DOHH2 (cell line): ENCODE data around the gene MET.

Experiments used
- H3F3A ChIP-seq: fragments of 200-600 bp; sonication (generic), shearing (Covaris generic); 2 replicates; pipeline ENCODE4 v1.6.0; 2016; ENCODE audit warnings: antibody characterized with exemption, mild to moderate bottlenecking; ENCODE audit not compliant: control insufficient read depth, insufficient read depth
- H3K27ac ChIP-seq: fragments of 200-600 bp; sonication (generic); 2 replicates; pipeline ENCODE4 v1.5.1; 2014; ENCODE audit warnings: low read depth, mild to moderate bottlenecking, low read length, moderate library complexity
- H3K27me3 ChIP-seq: fragments of 200-600 bp; sonication (generic); 2 replicates; pipeline ENCODE4 v1.6.1; 2014; ENCODE audit warnings: mild to moderate bottlenecking, low read length, mixed read lengths; ENCODE audit not compliant: control insufficient read depth
- H3K36me3 ChIP-seq: fragments of 200-600 bp; sonication (generic); 2 replicates; pipeline ENCODE4 v1.6.1; 2014; ENCODE audit warnings: mild to moderate bottlenecking, low read length, moderate library complexity, mixed read lengths; ENCODE audit not compliant: control insufficient read depth
- H3K4me1 ChIP-seq: fragments of 200-600 bp; sonication (generic); 2 replicates; pipeline ENCODE4 v1.6.1; 2014; ENCODE audit warnings: mild to moderate bottlenecking, low read length, mixed read lengths; ENCODE audit not compliant: control insufficient read depth
- H3K4me2 ChIP-seq: fragments of 200-600 bp; sonication (generic); 2 replicates; pipeline ENCODE4 v1.6.0; 2014; ENCODE audit warnings: mild to moderate bottlenecking, low read length, moderate library complexity
- H3K4me3 ChIP-seq: fragments of 200-600 bp; sonication (generic); 2 replicates; pipeline ENCODE4 v1.5.1; 2014; ENCODE audit warnings: mild to moderate bottlenecking, low read length, mixed read lengths
- H3K79me2 ChIP-seq: fragments of 200-600 bp; sonication (generic); 2 replicates; pipeline ENCODE4 v1.6.1; 2014; ENCODE audit warnings: mild to moderate bottlenecking, low read length, mixed read lengths; ENCODE audit not compliant: control insufficient read depth
- H3K9me2 ChIP-seq: fragments of 200-600 bp; sonication (generic); replicated peaks from 2 replicates; pipeline ENCODE4 v1.6.1; 2014; ENCODE audit warnings: mild to moderate bottlenecking, low read length, mixed read lengths; ENCODE audit not compliant: control insufficient read depth
- H3K9me3 ChIP-seq: fragments of 200-600 bp; sonication (generic); 2 replicates; pipeline ENCODE4 v1.6.1; 2014; ENCODE audit warnings: antibody characterized with exemption, low read length, mixed read lengths; ENCODE audit not compliant: control insufficient read depth, insufficient read depth
- H4K20me1 ChIP-seq: fragments of 200-600 bp; sonication (generic); 2 replicates; pipeline ENCODE4 v1.6.0; 2014; ENCODE audit warnings: low read depth, mild to moderate bottlenecking, antibody characterized with exemption, low read length, moderate library complexity; ENCODE audit not compliant: control insufficient read depth, insufficient read depth
- EZH2phosphoT487 ChIP-seq: fragments of 200-600 bp; sonication (generic); IDR thresholded peaks from 2 replicates; pipeline ENCODE4 v1.6.1; 2017; ENCODE audit warnings: borderline replicate concordance, mild to moderate bottlenecking, antibody characterized with exemption, low read length, moderate library complexity, mixed read lengths
- TF ChIP-seq, protein P1 (sequence below): fragments of 200-600 bp; sonication (generic); IDR thresholded peaks from one replicate; pipeline ENCODE4 v1.5.1; 2014; ENCODE audit warnings: antibody characterized with exemption, mild to moderate bottlenecking, low read depth, low read length; ENCODE audit not compliant: poor library complexity, severe bottlenecking

The MET gene

DNA sequence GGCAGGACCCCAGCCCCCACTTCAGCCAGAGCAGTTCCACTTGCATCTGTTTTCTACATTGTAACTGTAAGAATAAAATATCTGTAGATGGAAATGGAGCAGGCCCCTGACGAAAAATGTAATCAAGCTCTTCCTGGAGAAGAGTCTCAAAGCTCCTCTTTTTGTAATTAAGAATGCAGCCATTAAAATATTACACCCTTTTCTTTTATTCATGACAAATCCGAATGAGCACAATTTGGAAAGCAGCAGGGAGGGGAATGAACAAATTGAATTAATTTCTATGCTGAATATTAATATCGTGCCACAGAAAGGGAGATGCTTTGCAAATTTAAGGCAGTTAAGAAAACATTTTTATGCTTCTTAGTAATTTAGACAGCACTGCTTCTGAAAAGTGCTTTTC lies 165.6 kb downstream of the MET start:
- H3K79me2 ChIP-seq, result no peaks in the 10 kb centered on the region
- H3K4me1 ChIP-seq, result no peaks in the 10 kb centered on the region
- no peak overlapping the region for H3K27ac ChIP-seq
- no peak overlapping the region for H3K4me3 ChIP-seq
- H3K9me2 ChIP-seq, result no peaks in the 10 kb centered on the region
- H3K36me3 ChIP-seq, result no peaks in the 10 kb centered on the region
- no peaks in the 10 kb centered on the region for H3F3A ChIP-seq
- 0 out of 2 replicates have a peak, but pooled peaks cover 3% of the 10 kb centered on the region for H3K9me3 ChIP-seq
- peaks cover 16% of the 10 kb centered on the region for H3K27me3 ChIP-seq
- TF ChIP-seq, protein P1, sequence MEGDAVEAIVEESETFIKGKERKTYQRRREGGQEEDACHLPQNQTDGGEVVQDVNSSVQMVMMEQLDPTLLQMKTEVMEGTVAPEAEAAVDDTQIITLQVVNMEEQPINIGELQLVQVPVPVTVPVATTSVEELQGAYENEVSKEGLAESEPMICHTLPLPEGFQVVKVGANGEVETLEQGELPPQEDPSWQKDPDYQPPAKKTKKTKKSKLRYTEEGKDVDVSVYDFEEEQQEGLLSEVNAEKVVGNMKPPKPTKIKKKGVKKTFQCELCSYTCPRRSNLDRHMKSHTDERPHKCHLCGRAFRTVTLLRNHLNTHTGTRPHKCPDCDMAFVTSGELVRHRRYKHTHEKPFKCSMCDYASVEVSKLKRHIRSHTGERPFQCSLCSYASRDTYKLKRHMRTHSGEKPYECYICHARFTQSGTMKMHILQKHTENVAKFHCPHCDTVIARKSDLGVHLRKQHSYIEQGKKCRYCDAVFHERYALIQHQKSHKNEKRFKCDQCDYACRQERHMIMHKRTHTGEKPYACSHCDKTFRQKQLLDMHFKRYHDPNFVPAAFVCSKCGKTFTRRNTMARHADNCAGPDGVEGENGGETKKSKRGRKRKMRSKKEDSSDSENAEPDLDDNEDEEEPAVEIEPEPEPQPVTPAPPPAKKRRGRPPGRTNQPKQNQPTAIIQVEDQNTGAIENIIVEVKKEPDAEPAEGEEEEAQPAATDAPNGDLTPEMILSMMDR, result no peak
- no peak for TF ChIP-seq EZH2phosphoT487
- no peaks in the 10 kb centered on the region for H4K20me1 ChIP-seq
- no peak overlapping the region for H3K4me2 ChIP-seq

DNA sequence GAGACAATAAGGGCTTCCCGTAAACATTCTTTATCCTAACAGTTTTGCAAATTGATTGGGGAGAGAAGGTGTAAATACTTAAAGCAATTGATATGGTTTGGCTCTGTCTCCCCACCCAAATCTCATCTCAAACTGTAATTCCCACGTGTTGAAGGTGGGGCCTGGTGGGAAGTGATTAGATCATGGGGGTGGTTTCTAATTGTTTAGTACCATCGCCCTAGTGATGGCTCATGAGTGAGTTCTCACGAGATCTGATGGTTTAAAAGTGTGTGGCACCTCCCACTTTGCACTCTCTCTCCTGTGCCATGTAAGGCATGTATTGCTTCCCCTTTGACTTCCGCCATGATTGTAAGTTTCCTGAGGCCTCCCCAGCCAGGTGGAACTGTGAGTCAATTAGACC lies 168.3 kb downstream of the MET start:
- no peaks in the 10 kb centered on the region for H4K20me1 ChIP-seq
- no peak overlapping the region for H3K27ac ChIP-seq
- H3K9me3 ChIP-seq, result 0 out of 2 replicates have a peak, but pooled peaks cover 3% of the 10 kb centered on the region
- no peaks in the 10 kb centered on the region for H3K4me1 ChIP-seq
- H3K9me2 ChIP-seq, result no peaks in the 10 kb centered on the region
- no peaks in the 10 kb centered on the region for H3F3A ChIP-seq
- H3K36me3 ChIP-seq, result no peaks in the 10 kb centered on the region
- H3K4me3 ChIP-seq, result no peak overlapping the region
- TF ChIP-seq EZH2phosphoT487, result no peak
- TF ChIP-seq, protein P1, result no peak
- H3K79me2 ChIP-seq, result no peaks in the 10 kb centered on the region
- peaks cover 39% of the 10 kb centered on the region for H3K27me3 ChIP-seq
- no peak overlapping the region for H3K4me2 ChIP-seq

DNA sequence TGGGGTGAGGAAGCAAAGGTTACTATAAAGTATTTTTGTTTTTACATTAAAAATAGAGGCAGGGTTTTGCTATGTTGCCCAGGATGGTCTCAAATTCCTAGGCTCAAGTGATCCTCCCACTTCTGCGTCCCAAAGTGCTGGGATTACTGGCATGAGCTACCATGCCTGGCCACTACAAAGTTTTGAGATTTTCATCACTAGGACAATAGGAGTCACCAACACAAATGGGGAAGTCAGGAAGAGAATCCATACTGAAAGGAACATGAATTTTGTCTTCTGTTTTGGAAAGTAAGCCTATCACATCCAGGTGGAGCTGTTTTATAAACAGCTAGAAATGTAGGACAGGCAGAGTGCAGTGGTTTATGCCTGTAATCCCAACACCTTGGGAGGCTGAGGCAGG lies 170.4 kb downstream of the MET start:
- Histone ChIP-seq H3F3A (no peaks in the 10 kb centered on the region), H3K9me3 (0 out of 2 replicates have a peak, but pooled peaks cover 3% of the 10 kb centered on the region), H3K36me3 (no peaks in the 10 kb centered on the region), H3K4me2 (no peak overlapping the region), H3K9me2 (no peaks in the 10 kb centered on the region), H3K27me3 (peaks cover 50% of the 10 kb centered on the region), H3K4me1 (no peaks in the 10 kb centered on the region), H3K27ac (no peak overlapping the region), H3K79me2 (no peaks in the 10 kb centered on the region), H4K20me1 (no peaks in the 10 kb centered on the region), H3K4me3 (no peak overlapping the region)
- TF ChIP-seq EZH2phosphoT487, result no peak
- TF ChIP-seq, protein P1, result no peak
